ENCODE data around the gene PDCD4. TPM values are rescaled to one million over a fixed set of nuclear protein-coding genes. Genes with fewer than 3 reads are reported as not detected.

Gene PDCD4
- total RNA-seq, 2 donors from 2014 or later = 36.7 to 48.6 TPM

DNA sequence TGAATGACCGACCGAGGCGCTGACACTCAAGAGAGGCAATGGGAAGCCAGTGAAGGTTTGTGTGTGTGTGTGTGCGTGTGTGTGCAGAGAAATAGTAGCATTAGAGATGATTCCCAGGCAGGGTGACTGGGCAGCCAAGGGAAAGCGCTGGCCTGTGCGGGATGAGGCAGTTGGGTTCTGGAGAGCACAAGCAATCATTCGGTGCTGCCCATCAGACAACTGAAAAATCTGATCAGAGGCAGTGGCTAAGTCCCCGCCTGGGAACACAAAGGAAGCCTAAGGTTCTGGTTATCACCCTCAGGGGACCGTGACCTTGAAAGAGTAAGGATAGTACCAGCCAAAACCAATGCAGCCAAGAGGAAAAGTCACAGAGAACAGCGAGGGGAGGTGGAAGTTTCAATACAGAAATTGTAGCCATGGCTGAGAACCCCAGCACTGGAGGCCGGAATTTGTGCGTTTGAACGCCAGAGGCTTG, 868 bp upstream of the PDCD4 start:
- peaks cover 3% of the 10 kb centered on the region for H3K9me3 Mint-ChIP-seq
- DNase-seq (ENCODE audit: low spot score) (no peak), ATAC-seq (no peak)
- peak overlapping the region; percentile 95 for H3K4me3 Mint-ChIP-seq
- H3K36me3 Mint-ChIP-seq = peaks cover 4% of the 10 kb centered on the region
- H3K27me3 Mint-ChIP-seq = no peaks in the 10 kb centered on the region
- peaks cover 50 to 69% of the 10 kb centered on the region in 2 donors for H3K4me1 Mint-ChIP-seq (ENCODE audit: low read depth in 2 of 2)
- H3K27ac Mint-ChIP-seq = peak overlapping the region; percentile 93 to 97

DNA sequence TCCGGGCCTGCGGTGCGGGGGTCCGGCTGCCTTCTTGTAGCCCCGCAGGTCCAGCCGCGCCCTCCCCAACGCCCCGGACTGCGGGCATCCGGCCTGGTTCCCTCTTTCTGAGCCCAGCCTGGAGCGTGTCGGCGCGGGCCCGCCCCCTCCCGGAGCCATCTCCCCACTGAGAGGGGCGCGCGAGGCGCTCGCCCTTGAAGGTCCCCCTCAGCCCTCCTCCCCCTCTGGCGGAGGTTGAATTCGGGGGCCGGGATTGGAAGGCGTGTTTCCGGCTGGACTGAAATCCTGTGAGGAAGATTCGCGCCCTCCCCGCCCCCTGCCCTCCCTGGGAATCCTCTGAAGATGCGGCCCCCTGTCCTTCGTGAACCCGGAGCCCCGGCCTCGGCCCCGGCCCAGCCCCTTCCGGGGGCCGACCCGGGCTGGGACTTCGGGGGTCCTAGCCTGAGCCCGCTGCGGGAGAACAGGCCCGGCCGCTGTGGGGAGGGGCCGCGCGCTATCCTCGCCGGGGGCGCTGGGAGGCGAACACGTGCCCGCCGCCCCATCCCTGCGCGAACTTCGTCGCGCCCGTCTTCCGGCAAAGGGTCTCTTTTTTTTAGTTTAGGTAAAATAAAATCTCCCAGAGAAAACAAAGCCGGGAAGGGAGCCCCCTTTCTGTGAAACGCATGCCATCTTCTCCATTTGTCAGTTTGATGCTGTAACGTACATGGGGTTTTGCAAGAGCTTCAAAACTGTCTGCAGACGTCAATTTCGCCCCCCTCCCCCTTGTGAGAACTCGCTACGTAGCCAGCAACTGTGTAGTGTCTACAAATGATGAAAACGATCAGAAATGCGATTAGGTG, 636 bp downstream of the PDCD4 start:
- peaks cover 4% of the 10 kb centered on the region for H3K36me3 Mint-ChIP-seq
- peak; percentile 84 for ATAC-seq
- H3K27me3 Mint-ChIP-seq = no peaks in the 10 kb centered on the region

DNA sequence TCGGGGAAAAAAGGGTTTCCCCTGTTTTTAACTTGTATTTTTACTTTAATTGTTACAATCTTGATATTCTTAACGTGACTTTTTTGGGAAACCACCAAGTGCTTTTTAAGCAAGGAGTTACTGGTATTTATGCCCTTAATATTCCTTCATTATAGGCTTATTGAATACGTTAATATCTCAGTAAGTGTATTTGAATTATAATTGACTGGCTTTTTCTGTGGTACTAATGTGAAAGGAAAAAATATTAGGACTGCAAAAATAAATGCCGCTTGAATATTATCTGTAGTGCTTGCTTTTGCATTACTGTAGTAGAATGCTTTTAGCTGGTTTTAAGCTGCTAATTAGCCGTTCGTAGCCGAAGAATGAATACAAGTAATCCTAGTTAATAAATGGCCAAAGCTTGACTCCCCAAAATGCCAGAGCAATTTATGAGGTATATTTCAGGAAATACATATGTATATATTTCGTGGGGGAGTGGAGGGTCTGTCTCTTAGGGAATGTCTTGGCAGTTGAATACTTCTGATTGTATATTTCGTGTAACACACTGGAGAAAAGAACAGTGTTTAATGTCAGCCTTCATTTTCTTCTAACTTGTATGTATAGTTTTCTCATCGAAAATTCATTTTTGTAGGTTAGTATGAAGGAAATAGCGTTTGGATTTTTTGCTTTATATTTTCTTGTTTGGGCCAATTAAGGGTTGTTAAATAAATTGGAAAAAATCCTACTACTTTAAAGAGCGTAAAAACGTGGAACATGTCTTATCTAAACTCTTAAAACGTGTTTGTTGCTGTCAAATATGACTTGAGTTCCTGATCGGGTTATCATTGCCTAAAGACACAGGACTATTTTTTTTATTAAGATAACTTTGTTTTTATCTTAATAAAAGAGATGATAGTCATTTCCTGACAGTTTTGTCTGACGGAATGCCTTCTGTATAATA, 1.5 kb downstream of the PDCD4 start:
- Mint-ChIP-seq H3K4me1 (ENCODE audit: low read depth in 2 of 2) (peaks cover 35 to 56% of the 10 kb centered on the region in 2 donors), H3K27me3 (no peaks in the 10 kb centered on the region), H3K27ac (peak overlapping the region; percentile 93), H3K4me3 (peak overlapping the region; percentile 95), H3K36me3 (peaks cover 4% of the 10 kb centered on the region), H3K9me3 (peaks cover 3% of the 10 kb centered on the region)
- no peak for DNase-seq (ENCODE audit: low spot score)
- ATAC-seq = no peak

More for the DNA sequence above, 636 bp downstream of the PDCD4 start:
- Mint-ChIP-seq H3K4me3 (peak overlapping the region; percentile 95), H3K27ac (peak overlapping the region; percentile 93 to 97), H3K9me3 (peaks cover 3% of the 10 kb centered on the region), H3K4me1 (ENCODE audit: low read depth in 2 of 2) (peaks cover 42 to 55% of the 10 kb centered on the region in 2 donors)
- DNase-seq (ENCODE audit: low spot score) = peak; percentile 85

DNA sequence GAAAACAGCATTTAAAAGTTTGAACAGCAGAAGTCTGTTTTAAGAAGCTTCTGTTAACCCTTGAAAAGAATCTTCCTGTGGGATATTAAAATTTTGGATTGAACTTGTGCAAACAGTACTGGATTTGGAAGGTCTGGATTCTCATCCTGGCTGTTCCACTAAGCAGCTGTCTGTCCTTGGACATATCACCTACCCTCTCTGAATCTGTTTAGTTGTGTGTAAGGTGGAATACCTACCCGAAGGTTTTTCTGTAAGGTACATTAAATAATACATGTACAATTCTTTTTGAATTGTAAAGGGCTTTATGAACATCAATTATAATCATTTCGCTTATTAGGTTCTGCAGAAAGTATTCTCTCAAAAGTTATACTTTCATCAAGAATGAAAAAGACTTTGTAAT, 2.2 kb downstream of the PDCD4 start:
- ATAC-seq (no peak), DNase-seq (ENCODE audit: low spot score) (no peak)
- Mint-ChIP-seq H3K4me1 (ENCODE audit: low read depth in 2 of 2) (peaks cover 31 to 55% of the 10 kb centered on the region in 2 donors), H3K27me3 (no peaks in the 10 kb centered on the region), H3K9me3 (peaks cover 3% of the 10 kb centered on the region), H3K36me3 (peaks cover 4% of the 10 kb centered on the region), H3K27ac (peak overlapping the region; percentile 93), H3K4me3 (peak overlapping the region; percentile 95)

DNA sequence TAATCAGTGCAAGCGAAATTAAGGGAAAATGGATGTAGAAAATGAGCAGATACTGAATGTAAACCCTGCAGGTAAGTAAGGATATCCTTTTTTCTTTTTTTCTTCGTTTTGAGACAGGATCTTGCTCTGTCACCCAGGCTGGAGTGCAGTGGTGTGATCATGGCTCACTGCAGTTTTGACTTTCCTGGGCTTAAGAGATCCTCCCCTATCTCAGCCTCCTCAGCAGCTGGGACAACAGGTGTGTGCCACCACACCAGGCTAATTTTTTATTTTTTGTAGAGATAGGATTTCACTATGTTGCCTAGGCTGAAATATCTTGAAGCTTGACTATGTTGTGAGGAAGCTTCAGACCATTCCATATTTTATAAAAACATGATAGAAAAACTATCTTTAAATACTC, 4.3 kb downstream of the PDCD4 start:
- Mint-ChIP-seq H3K9me3 (no peaks in the 10 kb centered on the region), H3K4me1 (ENCODE audit: low read depth in 2 of 2) (peaks cover 18 to 47% of the 10 kb centered on the region in 2 donors), H3K36me3 (no peaks in the 10 kb centered on the region), H3K27me3 (no peaks in the 10 kb centered on the region), H3K4me3 (peak overlapping the region; percentile 24), H3K27ac (peak overlapping the region; percentile 29 to 39)
- ATAC-seq = no peak
- no peak for DNase-seq (ENCODE audit: low spot score)

DNA sequence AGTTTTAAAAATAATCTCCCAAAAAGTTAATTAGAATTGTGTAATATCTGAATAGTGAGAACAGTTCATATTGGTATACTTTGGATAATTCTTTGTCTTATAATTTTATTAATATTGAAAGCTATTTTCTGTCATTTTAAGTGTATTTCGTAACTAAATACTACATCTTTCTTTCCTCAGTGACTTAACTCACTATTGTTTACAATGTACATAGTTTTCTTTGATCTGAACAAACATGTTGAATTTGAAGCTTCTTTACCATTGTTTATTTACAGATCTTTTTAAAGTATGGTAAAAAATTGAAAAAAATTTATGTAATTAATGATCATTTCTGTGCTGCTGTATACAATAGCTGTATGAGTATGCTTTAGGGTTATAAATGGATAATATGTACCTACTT, 5.1 kb downstream of the PDCD4 start:
- Mint-ChIP-seq H3K4me1 (ENCODE audit: low read depth in 2 of 2) (peaks cover 12 to 39% of the 10 kb centered on the region in 2 donors), H3K27me3 (no peaks in the 10 kb centered on the region), H3K27ac (no peak overlapping the region), H3K4me3 (no peak overlapping the region), H3K36me3 (peaks cover 4% of the 10 kb centered on the region), H3K9me3 (no peaks in the 10 kb centered on the region)
- DNase-seq (ENCODE audit: low spot score) (no peak), ATAC-seq (no peak)

DNA sequence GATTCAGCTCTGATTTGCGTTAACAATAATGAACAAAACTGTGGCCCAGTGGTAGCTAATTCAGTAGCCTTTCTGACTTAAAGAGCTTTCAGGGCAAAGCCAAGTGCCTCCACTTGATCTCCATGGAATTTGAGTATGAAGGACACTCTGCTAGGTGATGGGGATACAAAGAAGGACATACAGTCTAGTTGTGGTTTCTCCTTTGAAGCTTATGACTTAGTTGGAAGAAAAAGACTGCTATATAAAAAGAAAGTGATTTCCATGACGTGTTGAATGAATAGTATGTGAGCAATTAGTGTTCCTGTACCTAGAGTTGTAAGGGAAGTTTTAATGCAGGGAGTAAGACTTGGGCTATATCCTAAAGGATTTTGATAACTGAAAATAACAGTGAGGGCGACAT, 8.3 kb downstream of the PDCD4 start:
- peaks cover 14 to 58% of the 10 kb centered on the region in 2 donors for H3K4me1 Mint-ChIP-seq (ENCODE audit: low read depth in 2 of 2)
- ATAC-seq = no peak

DNA sequence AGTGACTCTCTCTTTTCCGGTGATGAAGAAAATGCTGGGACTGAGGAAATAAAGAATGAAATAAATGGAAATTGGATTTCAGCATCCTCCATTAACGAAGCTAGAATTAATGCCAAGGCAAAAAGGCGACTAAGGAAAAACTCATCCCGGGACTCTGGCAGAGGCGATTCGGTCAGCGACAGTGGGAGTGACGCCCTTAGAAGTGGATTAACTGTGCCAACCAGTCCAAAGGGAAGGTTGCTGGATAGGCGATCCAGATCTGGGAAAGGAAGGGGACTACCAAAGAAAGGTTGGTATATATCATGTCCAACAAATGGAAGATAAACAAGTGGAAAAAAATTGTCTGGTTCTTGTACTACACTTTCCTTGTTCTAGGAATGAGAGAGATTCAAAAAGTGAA, 9.5 kb downstream of the PDCD4 start:
- H3K4me3 Mint-ChIP-seq = no peak overlapping the region
- ATAC-seq (no peak), DNase-seq (ENCODE audit: low spot score) (no peak)
- no peaks in the 10 kb centered on the region for H3K9me3 Mint-ChIP-seq
- H3K4me1 Mint-ChIP-seq (ENCODE audit: low read depth in 2 of 2) = peaks cover 17 to 59% of the 10 kb centered on the region in 2 donors
- H3K27me3 Mint-ChIP-seq = no peaks in the 10 kb centered on the region
- H3K27ac Mint-ChIP-seq = peak overlapping the region in 1 of 2 donors; percentile 65
- H3K36me3 Mint-ChIP-seq = peaks cover 14% of the 10 kb centered on the region

More for the DNA sequence above, 8.3 kb downstream of the PDCD4 start:
- DNase-seq (ENCODE audit: low spot score) = no peak
- H3K4me3 Mint-ChIP-seq = peak overlapping the region; percentile 7
- peaks cover 11% of the 10 kb centered on the region for H3K36me3 Mint-ChIP-seq
- H3K27me3 Mint-ChIP-seq = no peaks in the 10 kb centered on the region
- peak overlapping the region; percentile 2 to 6 for H3K27ac Mint-ChIP-seq
- no peaks in the 10 kb centered on the region for H3K9me3 Mint-ChIP-seq

DNA sequence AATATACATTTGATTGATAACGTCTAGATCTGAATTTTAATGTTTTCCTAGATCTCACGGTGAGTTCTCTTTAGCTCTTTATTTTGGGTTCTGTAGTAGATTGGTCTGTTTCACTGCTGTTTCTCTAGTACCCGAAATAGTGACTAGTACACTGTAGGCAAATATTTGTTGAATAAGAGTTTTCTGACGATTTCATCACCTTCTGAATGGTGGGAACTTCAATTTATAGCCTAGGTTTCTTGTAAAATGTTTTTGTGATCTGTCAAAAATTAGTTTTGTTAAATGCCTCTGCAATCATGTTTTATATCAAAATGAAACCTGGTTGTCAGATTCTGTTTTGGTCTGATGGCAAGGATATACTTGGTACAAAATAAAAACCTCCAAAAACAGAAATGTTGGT, 10.2 kb downstream of the PDCD4 start:
- DNase-seq (ENCODE audit: low spot score) = no peak
- Mint-ChIP-seq H3K9me3 (no peaks in the 10 kb centered on the region), H3K27ac (peak overlapping the region in 1 of 2 donors; percentile 32), H3K36me3 (peaks cover 14% of the 10 kb centered on the region), H3K4me1 (ENCODE audit: low read depth in 2 of 2) (peaks cover 18 to 62% of the 10 kb centered on the region in 2 donors), H3K27me3 (no peaks in the 10 kb centered on the region), H3K4me3 (peak overlapping the region; percentile 33)
- no peak for ATAC-seq

DNA sequence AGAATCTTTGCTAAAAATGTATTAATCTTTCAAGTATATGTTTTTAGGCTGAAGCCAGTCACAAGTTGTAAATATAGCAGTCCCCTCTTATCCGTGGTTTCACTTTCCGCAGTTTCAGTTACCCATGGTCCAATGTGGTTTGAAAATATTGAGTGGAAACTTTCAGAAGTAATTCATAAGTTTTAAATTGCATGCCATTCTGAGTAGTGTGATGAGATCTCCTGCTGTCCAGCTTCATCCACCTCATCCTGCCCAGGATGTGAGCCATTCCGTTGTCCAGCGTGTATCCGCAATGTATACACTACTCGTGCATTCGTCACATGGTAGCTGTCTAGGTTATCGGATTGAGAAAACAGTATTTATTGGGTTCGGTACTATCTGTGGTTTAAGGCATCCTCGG, 12.2 kb downstream of the PDCD4 start:
- no peaks in the 10 kb centered on the region for H3K27me3 Mint-ChIP-seq
- DNase-seq (ENCODE audit: low spot score) (no peak), ATAC-seq (peak in 1 of 2 donors; percentile 46)
- H3K4me1 Mint-ChIP-seq (ENCODE audit: low read depth in 2 of 2) = peaks cover 22 to 52% of the 10 kb centered on the region in 2 donors
- H3K27ac Mint-ChIP-seq = peak overlapping the region; percentile 76 to 82
- no peaks in the 10 kb centered on the region for H3K9me3 Mint-ChIP-seq
- peaks cover 22% of the 10 kb centered on the region for H3K36me3 Mint-ChIP-seq
- H3K4me3 Mint-ChIP-seq = peak overlapping the region; percentile 87

DNA sequence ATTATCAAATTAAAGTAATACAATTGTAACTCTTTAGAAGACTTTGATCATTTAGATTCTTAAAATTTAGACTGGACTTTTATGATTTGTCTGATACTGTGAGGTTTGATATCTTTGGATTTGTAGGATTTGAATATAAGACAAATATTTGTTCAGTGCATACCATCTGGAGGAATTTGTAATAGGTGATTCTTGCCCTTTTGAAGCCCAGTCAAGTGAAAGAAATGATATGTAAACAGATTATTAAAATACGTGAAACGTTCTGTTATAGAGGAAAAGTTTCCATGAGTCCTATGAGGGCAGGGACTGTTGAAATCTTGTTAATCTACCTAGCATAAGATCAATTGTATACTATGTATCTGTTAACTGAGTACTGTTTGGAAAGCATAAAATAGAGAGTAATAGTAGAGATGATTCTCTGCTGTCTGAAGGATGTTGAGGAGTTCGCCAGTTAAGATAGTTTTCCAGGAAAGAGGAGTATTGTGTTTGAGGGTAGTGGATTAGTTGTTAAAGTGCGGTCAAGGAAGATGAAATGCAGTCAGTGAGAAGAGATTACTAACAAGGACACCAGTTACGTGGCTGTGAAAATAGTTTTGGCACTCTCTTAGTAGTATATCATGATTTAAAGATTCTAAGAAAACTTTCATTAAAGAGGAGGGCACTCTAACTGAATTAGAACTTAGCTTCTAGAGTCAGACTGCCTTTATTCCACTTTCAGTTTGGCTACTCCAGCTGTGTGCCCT, 14.4 kb downstream of the PDCD4 start:
- Mint-ChIP-seq H3K4me3 (peak overlapping the region; percentile 68), H3K9me3 (no peaks in the 10 kb centered on the region)
- peak in 1 of 2 donors; percentile 84 for ATAC-seq

DNA sequence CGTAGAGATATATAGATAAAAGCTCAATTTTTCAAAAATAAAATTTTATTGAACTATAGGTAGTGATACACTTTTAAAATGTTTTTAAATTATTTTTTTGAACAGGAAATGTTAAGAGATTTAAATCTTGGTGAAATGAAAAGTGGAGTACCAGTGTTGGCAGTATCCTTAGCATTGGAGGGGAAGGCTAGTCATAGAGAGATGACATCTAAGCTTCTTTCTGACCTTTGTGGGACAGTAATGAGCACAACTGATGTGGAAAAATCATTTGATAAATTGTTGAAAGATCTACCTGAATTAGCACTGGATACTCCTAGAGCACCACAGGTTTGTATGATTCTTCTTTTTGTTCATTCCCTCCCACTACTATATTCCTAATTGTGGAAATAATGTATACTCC, 15.8 kb downstream of the PDCD4 start:
- ATAC-seq (no peak), DNase-seq (ENCODE audit: low spot score) (no peak)
- Mint-ChIP-seq H3K27ac (peak overlapping the region; percentile 31 to 56), H3K4me1 (ENCODE audit: low read depth in 2 of 2) (peaks cover 14 to 32% of the 10 kb centered on the region in 2 donors), H3K36me3 (peaks cover 22% of the 10 kb centered on the region), H3K4me3 (no peak overlapping the region), H3K9me3 (no peaks in the 10 kb centered on the region), H3K27me3 (no peaks in the 10 kb centered on the region)

More for the DNA sequence above, 14.4 kb downstream of the PDCD4 start:
- DNase-seq (ENCODE audit: low spot score) = no peak
- peaks cover 14 to 40% of the 10 kb centered on the region in 2 donors for H3K4me1 Mint-ChIP-seq (ENCODE audit: low read depth in 2 of 2)
- peak overlapping the region; percentile 1 to 61 for H3K27ac Mint-ChIP-seq
- H3K27me3 Mint-ChIP-seq = no peaks in the 10 kb centered on the region
- peaks cover 25% of the 10 kb centered on the region for H3K36me3 Mint-ChIP-seq
